Measurements from ENCODE around the gene DAAM2.

GRCh38 chr6:39829331-39829730 is 37.2 kb downstream of the DAAM2 start:
- TF ChIP-seq POLR2A (IDR thresholded peaks at IDR 0.05) (no peak), CTCF (IDR thresholded peaks at IDR 0.05) (no peak), EP300 (IDR thresholded peaks at IDR 0.05) (no peak)
